Left lung (tissue), 10 donors: Measurements from ENCODE around the gene GAPDHS. TPM values are rescaled to one million over a fixed set of nuclear protein-coding genes. Genes with fewer than 3 reads are reported as not detected.

ENCODE experiments used
- ATAC-seq: fragments of 200-7000 bp; cut with Tn5 transposase; one replicate; pipeline ENCODE4 v1.9.1; 2020; ENCODE audit warnings: moderate library complexity
- DNase-seq, 4 donors: peaks; one replicate each; pipeline ENCODE4 v3.0.0-alpha.2; 2013 to 2020
- H3K27ac ChIP-seq, 2 donors: fragments of 200-600 bp; sonication (generic) in 1 of 2; one replicate each; pipeline versions ENCODE4 v1.5.0 to v1.8.0; 2020 to 2021
- H3K27me3 ChIP-seq, 2 donors: fragments of 200-600 bp; sonication (generic) in 1 of 2; one replicate each; pipeline versions ENCODE4 v1.5.0 to v1.8.0; 2020 to 2021
- H3K36me3 ChIP-seq, 2 donors: fragments of 200-600 bp; sonication (generic) in 1 of 2; one replicate each; pipeline versions ENCODE4 v1.5.0 to v1.8.0; 2020 to 2021
- H3K4me1 ChIP-seq, 2 donors: fragments of 200-600 bp; one replicate each; pipeline ENCODE4 v1.8.0; 2021
- H3K4me3 ChIP-seq, 2 donors: fragments of 200-600 bp; sonication (generic) in 1 of 2; one replicate each; pipeline versions ENCODE4 v1.5.0 to v1.8.0; 2020 to 2021; ENCODE audit warnings: mild to moderate bottlenecking in 1 of 2
- H3K9me3 ChIP-seq, 2 donors: fragments of 200-600 bp; sonication (generic) in 1 of 2; one replicate each; pipeline versions ENCODE4 v1.5.0 to v1.8.0; 2020 to 2021
- intact Hi-C, 2 donors: fragments of 100-400 bp; cut with DNase I; formaldehyde crosslinking; loops; one replicate each; pipeline versions ENCODE4 v1.11.2 to v1.14.2; 2022
- polyA plus RNA-seq, 6 donors: library from polyadenylated mRNA; unstranded; fragments of 120-200 nt; gene quantifications; one replicate each; pipeline ENCODE4 v1.2.1, GENCODE V29; 2013; ENCODE audit not compliant: insufficient read length in 6 of 6
- total RNA-seq, 2 donors: library from RNA; stranded (reverse); fragmentation: NEBNext Ultra II Directional; extraction: Animal tissue kit (Norgen Biotek cat#: 25700); gene quantifications; one replicate each; pipeline ENCODE4 v1.2.1, GENCODE V29; 2021
- TF ChIP-seq, protein P1 (sequence below), 2 donors: fragments of 200-600 bp; sonication (generic) in 1 of 2; IDR thresholded peaks; one replicate each; pipeline versions ENCODE4 v1.5.0 to v1.8.0; 2021; ENCODE audit warnings: antibody characterized with exemption in 2 of 2
- donor health status: DM: no; HTN: yes; CAD: no.
- donor health status: DM: no; HTN: no; CAD: no.

GAPDHS gene
- total and polyA plus RNA-seq, 8 donors, result not detected

DNA sequence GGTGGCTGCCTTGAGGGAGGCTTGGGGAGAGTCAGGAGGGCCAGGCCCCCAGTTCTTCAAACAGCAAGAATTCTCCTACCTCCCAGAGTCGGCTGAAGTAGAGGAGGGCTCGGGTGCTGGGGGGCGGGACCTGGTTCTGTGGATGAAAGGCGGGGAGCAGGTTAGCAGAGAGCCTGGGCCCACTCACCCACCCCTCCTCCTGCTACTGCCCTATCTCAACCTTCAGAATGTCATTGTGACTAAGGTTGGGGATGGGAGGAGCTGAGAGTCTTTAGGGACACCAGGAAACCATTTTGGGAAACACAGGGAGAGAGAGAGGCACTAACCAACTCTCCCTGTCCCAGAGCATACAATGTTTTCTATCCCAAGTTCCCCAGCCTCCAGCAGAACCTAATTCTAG, 30.5 kb upstream of the GAPDHS start:
- Histone ChIP-seq H3K4me3 (no peak overlapping the region), H3K9me3 (no peaks in the 10 kb centered on the region), H3K4me1 (no peaks in the 10 kb centered on the region), H3K27ac (no peak overlapping the region), H3K36me3 (no peaks in the 10 kb centered on the region), H3K27me3 (peaks cover 0 to 19% of the 10 kb centered on the region in 2 donors)
- ATAC-seq, result no peak
- TF ChIP-seq, protein P1, sequence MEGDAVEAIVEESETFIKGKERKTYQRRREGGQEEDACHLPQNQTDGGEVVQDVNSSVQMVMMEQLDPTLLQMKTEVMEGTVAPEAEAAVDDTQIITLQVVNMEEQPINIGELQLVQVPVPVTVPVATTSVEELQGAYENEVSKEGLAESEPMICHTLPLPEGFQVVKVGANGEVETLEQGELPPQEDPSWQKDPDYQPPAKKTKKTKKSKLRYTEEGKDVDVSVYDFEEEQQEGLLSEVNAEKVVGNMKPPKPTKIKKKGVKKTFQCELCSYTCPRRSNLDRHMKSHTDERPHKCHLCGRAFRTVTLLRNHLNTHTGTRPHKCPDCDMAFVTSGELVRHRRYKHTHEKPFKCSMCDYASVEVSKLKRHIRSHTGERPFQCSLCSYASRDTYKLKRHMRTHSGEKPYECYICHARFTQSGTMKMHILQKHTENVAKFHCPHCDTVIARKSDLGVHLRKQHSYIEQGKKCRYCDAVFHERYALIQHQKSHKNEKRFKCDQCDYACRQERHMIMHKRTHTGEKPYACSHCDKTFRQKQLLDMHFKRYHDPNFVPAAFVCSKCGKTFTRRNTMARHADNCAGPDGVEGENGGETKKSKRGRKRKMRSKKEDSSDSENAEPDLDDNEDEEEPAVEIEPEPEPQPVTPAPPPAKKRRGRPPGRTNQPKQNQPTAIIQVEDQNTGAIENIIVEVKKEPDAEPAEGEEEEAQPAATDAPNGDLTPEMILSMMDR (IDR thresholded peaks at IDR 0.05), result no peak
- intact Hi-C loops, result no loop called here
- DNase-seq, result no peak

DNA sequence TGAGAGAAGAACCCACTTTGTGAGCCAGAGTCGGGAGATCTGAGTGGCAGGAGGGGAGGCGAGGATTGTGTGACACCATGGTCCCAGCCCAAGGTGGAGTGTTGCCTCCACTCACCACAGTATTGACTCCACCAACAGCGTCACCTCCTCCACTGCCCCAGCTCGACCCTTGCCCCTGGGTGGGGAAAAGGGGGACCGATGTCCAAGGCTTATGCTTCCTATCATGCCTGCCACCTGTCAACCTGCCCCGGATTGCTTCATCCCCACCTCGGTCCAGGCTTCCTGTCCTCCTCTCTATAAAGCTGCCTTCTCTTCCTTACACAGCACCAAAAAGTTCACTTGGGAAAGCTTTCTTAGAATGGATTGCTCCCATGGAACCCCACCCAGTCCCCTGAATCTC, 27.2 kb upstream of the GAPDHS start:
- ATAC-seq (no peak), DNase-seq (no peak)
- Histone ChIP-seq H3K9me3 (no peaks in the 10 kb centered on the region), H3K4me3 (no peak overlapping the region), H3K36me3 (no peaks in the 10 kb centered on the region), H3K4me1 (peaks cover 0 to 7% of the 10 kb centered on the region in 2 donors), H3K27me3 (peaks cover 4 to 52% of the 10 kb centered on the region in 2 donors), H3K27ac (no peak overlapping the region)
- TF ChIP-seq, protein P1 (IDR thresholded peaks at IDR 0.05), result no peak
- intact Hi-C loops, result no loop called here

DNA sequence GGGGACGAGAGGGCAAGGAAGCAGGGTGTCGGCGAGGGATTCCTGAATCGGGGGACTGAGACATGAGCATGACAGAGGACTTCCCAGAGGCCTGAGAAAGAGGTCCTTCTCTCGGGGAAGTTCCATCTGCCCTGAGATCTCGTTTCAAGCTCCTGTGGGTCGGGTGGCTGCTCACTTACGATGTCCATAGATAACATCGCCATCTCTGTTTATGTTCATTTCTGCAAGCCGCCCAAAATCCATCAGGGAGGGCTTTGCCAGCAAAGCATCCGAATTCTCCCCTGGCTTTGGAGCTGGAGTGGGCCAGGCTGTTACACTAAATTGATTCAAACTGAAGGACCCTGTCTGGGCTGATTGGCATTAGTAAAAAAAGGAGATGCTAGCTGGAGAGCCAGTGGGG, 25.7 kb upstream of the GAPDHS start:
- Histone ChIP-seq H3K4me3 (no peak overlapping the region), H3K4me1 (peaks cover 0 to 7% of the 10 kb centered on the region in 2 donors), H3K27me3 (peaks cover 4 to 65% of the 10 kb centered on the region in 2 donors), H3K27ac (no peak overlapping the region), H3K9me3 (no peaks in the 10 kb centered on the region), H3K36me3 (no peaks in the 10 kb centered on the region)
- TF ChIP-seq, protein P1 (IDR thresholded peaks at IDR 0.05), result no peak
- DNase-seq (no peak), ATAC-seq (no peak)
- intact Hi-C loops, result no loop called here

- TF ChIP-seq, protein P1 (IDR thresholded peaks at IDR 0.05), result no peak
- intact Hi-C loops, result no loop called here
- no peak overlapping the region for H3K27ac ChIP-seq
- DNase-seq (no peak), ATAC-seq (no peak)
- H3K36me3 ChIP-seq, result no peaks in the 10 kb centered on the region
- no peak overlapping the region for H3K4me3 ChIP-seq
- peaks cover 4 to 70% of the 10 kb centered on the region in 2 donors for H3K27me3 ChIP-seq
- no peaks in the 10 kb centered on the region for H3K9me3 ChIP-seq
- peaks cover 0 to 7% of the 10 kb centered on the region in 2 donors for H3K4me1 ChIP-seq
These were observed 25.1 kb upstream of the GAPDHS start for GRCh38 chr19:35508129-35508528.

- Histone ChIP-seq H3K4me1 (peaks cover 0 to 7% of the 10 kb centered on the region in 2 donors), H3K27ac (peak overlapping the region; percentile 63 to 80), H3K9me3 (no peaks in the 10 kb centered on the region), H3K4me3 (peak overlapping the region; percentile 34 to 39), H3K36me3 (no peaks in the 10 kb centered on the region), H3K27me3 (peaks cover 4 to 80% of the 10 kb centered on the region in 2 donors)
- intact Hi-C loops, result no loop called here
- TF ChIP-seq, protein P1 (IDR thresholded peaks at IDR 0.05), result no peak
- ATAC-seq (peak; percentile 84), DNase-seq (peak in 3 of 4 donors; percentile 57 to 90 (median 75))
These were observed 24.1 kb upstream of the GAPDHS start for GRCh38 chr19:35509018-35509652.
